H1 (cell line): Measurements from ENCODE around the gene SEC14L5. TPM values are rescaled to one million over a fixed set of nuclear protein-coding genes. Genes with fewer than 3 reads are reported as not detected.

Experiments used
- ATF3 ChIP-seq: IDR thresholded peaks from 2 replicates; pipeline ENCODE4 v1.6.1; 2011; ENCODE audit warnings: low read depth, mild to moderate bottlenecking, low read length; ENCODE audit not compliant: insufficient read depth
- CHD1 ChIP-seq: IDR thresholded peaks from 2 replicates; pipeline ENCODE4 v1.6.1; 2012; ENCODE audit warnings: low read depth, low read length, improper control_type of control experiment
- CHD7 ChIP-seq: fragments of 300-600 bp; sonication (generic); IDR thresholded peaks from 2 replicates; pipeline ENCODE4 v1.7.1; 2012; ENCODE audit warnings: low read length, moderate library complexity, mild to moderate bottlenecking, inconsistent platforms; ENCODE audit not compliant: insufficient replicate concordance
- EZH2 ChIP-seq: fragments of 200-600 bp; sonication (generic); IDR thresholded peaks from 2 replicates; pipeline ENCODE4 v1.7.1; 2012; ENCODE audit warnings: low read depth, mild to moderate bottlenecking, moderate library complexity, low read length, inconsistent platforms; ENCODE audit not compliant: severe bottlenecking
- GTF2F1 ChIP-seq: IDR thresholded peaks from 2 replicates; pipeline ENCODE4 v1.6.1; 2012; ENCODE audit warnings: low read depth, low read length, improper control_type of control experiment, borderline replicate concordance
- KDM4A ChIP-seq: IDR thresholded peaks from one replicate; pipeline ENCODE4 v1.7.1; 2012; ENCODE audit warnings: low read depth, mild to moderate bottlenecking, moderate library complexity, low read length, inconsistent platforms; ENCODE audit not compliant: severe bottlenecking
- PHF8 ChIP-seq: fragments of 200-600 bp; sonication (generic); conservative IDR thresholded peaks from 2 replicates; pipeline ENCODE4 v1.7.1; 2012; ENCODE audit warnings: low read depth, mild to moderate bottlenecking, inconsistent platforms, low read length, moderate library complexity
- POLR2AphosphoS5 ChIP-seq: IDR thresholded peaks from 2 replicates; pipeline ENCODE4 v1.6.1; 2011; ENCODE audit warnings: low read depth, low read length
- RAD21 ChIP-seq, 2 experiments: IDR thresholded peaks in 1 of 2; conservative IDR thresholded peaks in 1 of 2; 2 replicates each; pipeline ENCODE4 v1.6.1; 2011; ENCODE audit warnings: low read depth in 2 of 2, low read length in 2 of 2, improper control_type of control experiment in 1 of 2, inconsistent platforms in 1 of 2, mild to moderate bottlenecking in 1 of 2, moderate library complexity in 1 of 2
- SIX5 ChIP-seq: IDR thresholded peaks from 2 replicates; pipeline ENCODE4 v1.6.1; 2011; ENCODE audit warnings: mild to moderate bottlenecking, low read depth, low read length
- SP2 ChIP-seq: IDR thresholded peaks from 2 replicates; pipeline ENCODE4 v1.6.1; 2012; ENCODE audit warnings: mild to moderate bottlenecking, low read length, inconsistent platforms
- polyA plus RNA-seq, 7 experiments: library from polyadenylated mRNA; depleted of rRNA in 3 of 7; stranded (reverse) in 5 of 7; unstranded in 2 of 7; fragments of >200 nt in 5 of 7; fragments of 200-250 nt in 2 of 7; gene quantifications; 1 replicate in 5 of 7; 2 replicates in 1 of 7; 4 replicates in 1 of 7; pipeline versions ENCODE4 v1.2.1 to v1.2.3, GENCODE V29; 2011 to 2013; ENCODE audit warnings: missing spikeins in 2 of 7, mixed read lengths in 2 of 7
- total RNA-seq: library from RNA; stranded (reverse); fragmentation: NEBNext Ultra II Directional; extraction: Animal tissue kit (Norgen Biotek cat#: 25700); gene quantifications from 2 replicates; pipeline ENCODE4 v1.2.1, GENCODE V29; 2021

SEC14L5 gene
- total and polyA plus RNA-seq, 2 of the 8 experiments (the other 6 are each of a cell fraction or from before 2014, with no cell fraction given): 1.9 to 3.0 TPM

GRCh38 chr16:4980691-4981090 is 22.6 kb downstream of the SEC14L5 start (continued):
- TF ChIP-seq CHD7 (no peak), CHD1 (no peak), EZH2 (no peak), KDM4A (no peak), ATF3 (no peak), GTF2F1 (no peak), PHF8 (no peak), RAD21 (IDR thresholded peaks at IDR 0.05 in 1 of 2, conservative IDR thresholded peaks at IDR 0.05 in 1 of 2; ENCODE audit: low read depth in 2 of 2, low read length in 2 of 2) (no peak), SIX5 (no peak), POLR2AphosphoS5 (no peak), SP2 (no peak)
